ENCODE results near the gene CD1D. TPM values are rescaled to one million over a fixed set of nuclear protein-coding genes. Genes with fewer than 3 reads are reported as not detected.

Gene CD1D
- polyA plus RNA-seq, 1 of the 3 experiments (the other 2 are of a cell fraction), result not detected

GRCh38 chr1:158180741-158181576 lies at the start of gene CD1D (continued):
- TF ChIP-seq TAF1 (IDR thresholded peaks at IDR 0.05; ENCODE audit: borderline replicate concordance, low read depth, low read length), result no peak

- Histone ChIP-seq H3K4me3 (ENCODE audit: low read depth in 2 of 2, low read length in 1 of 2) (no peak overlapping the region), H3K9ac (no peak overlapping the region), H3K9me3 (no peaks in the 10 kb centered on the region), H2AFZ (ENCODE audit: low read depth) (no peak overlapping the region), H3K27me3 (ENCODE audit: insufficient read depth) (peaks cover 34% of the 10 kb centered on the region), H3F3A (replicated peaks; ENCODE audit: insufficient read depth) (no peaks in the 10 kb centered on the region), H3K4me1 (ENCODE audit: control insufficient read depth in 1 of 2, insufficient read depth in 2 of 2, low read depth in 1 of 2, low read length in 1 of 2) (no peaks in the 10 kb centered on the region), H3K36me3 (replicated peaks in 1 of 2; ENCODE audit: control insufficient read depth in 1 of 2, insufficient read depth in 2 of 2, low read length in 1 of 2) (no peaks in the 10 kb centered on the region), H4K20me1 (ENCODE audit: insufficient read depth) (no peaks in the 10 kb centered on the region), H3K9me2 (no peaks in the 10 kb centered on the region), H3K79me2 (ENCODE audit: insufficient read depth) (no peaks in the 10 kb centered on the region), H3K27ac (ENCODE audit: low read depth in 2 of 2, low read length in 1 of 2) (no peak overlapping the region), H3K4me2 (no peak overlapping the region)
- TF ChIP-seq MXI1 (IDR thresholded peaks at IDR 0.05; ENCODE audit: low read depth, low read length), result no peak
- TF ChIP-seq SIN3A (IDR thresholded peaks at IDR 0.05; ENCODE audit: borderline replicate concordance, low read depth, low read length), result no peak
- no peak for TF ChIP-seq GATA2 (CRISPR knock-in tag; IDR thresholded peaks at IDR 0.05)
- TF ChIP-seq NRF1 (IDR thresholded peaks at IDR 0.05; ENCODE audit: low read depth, low read length), result no peak
- TF ChIP-seq JUND (IDR thresholded peaks at IDR 0.05), result no peak
- TF ChIP-seq FOSL2 (IDR thresholded peaks at IDR 0.05; ENCODE audit: borderline replicate concordance, low read depth), result no peak
- TF ChIP-seq YY1 (IDR thresholded peaks at IDR 0.05; ENCODE audit: low read depth), result no peak
- TF ChIP-seq GABPA (IDR thresholded peaks at IDR 0.05; ENCODE audit: low read depth), result no peak
- no peak for TF ChIP-seq ZBTB33 (IDR thresholded peaks at IDR 0.05; ENCODE audit: borderline replicate concordance, low read depth)
- TF ChIP-seq, protein P1, sequence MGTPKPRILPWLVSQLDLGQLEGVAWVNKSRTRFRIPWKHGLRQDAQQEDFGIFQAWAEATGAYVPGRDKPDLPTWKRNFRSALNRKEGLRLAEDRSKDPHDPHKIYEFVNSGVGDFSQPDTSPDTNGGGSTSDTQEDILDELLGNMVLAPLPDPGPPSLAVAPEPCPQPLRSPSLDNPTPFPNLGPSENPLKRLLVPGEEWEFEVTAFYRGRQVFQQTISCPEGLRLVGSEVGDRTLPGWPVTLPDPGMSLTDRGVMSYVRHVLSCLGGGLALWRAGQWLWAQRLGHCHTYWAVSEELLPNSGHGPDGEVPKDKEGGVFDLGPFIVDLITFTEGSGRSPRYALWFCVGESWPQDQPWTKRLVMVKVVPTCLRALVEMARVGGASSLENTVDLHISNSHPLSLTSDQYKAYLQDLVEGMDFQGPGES (IDR thresholded peaks at IDR 0.05; ENCODE audit: low read depth, low read length), result no peak
- TF ChIP-seq FOXJ3 (CRISPR knock-in tag; IDR thresholded peaks at IDR 0.05), result no peak
- no peak for TF ChIP-seq EP300 (IDR thresholded peaks at IDR 0.05; ENCODE audit: borderline replicate concordance in 1 of 2, low read depth in 1 of 2, low read length in 1 of 2)
- TF ChIP-seq RCOR1 (IDR thresholded peaks at IDR 0.05; ENCODE audit: low read length), result no peak
- TF ChIP-seq, protein P2, sequence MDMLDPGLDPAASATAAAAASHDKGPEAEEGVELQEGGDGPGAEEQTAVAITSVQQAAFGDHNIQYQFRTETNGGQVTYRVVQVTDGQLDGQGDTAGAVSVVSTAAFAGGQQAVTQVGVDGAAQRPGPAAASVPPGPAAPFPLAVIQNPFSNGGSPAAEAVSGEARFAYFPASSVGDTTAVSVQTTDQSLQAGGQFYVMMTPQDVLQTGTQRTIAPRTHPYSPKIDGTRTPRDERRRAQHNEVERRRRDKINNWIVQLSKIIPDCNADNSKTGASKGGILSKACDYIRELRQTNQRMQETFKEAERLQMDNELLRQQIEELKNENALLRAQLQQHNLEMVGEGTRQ (IDR thresholded peaks at IDR 0.05; ENCODE audit: borderline replicate concordance, low read depth, low read length), result no peak
- TF ChIP-seq MEF2A (IDR thresholded peaks at IDR 0.05; ENCODE audit: borderline replicate concordance, low read depth), result no peak
- no peak for TF ChIP-seq ELF1 (IDR thresholded peaks at IDR 0.05)
- no peak for TF ChIP-seq MAX (IDR thresholded peaks at IDR 0.05; ENCODE audit: low read depth)
- TF ChIP-seq PBX3 (IDR thresholded peaks at IDR 0.05), result no peak
- TF ChIP-seq RFX5 (IDR thresholded peaks at IDR 0.05; ENCODE audit: low read length), result no peak
- no peak for TF ChIP-seq FOXM1 (IDR thresholded peaks at IDR 0.05; ENCODE audit: low read depth)
- 1% methylated on average over 3 of the region's 3 CpGs for WGBS (ENCODE audit: low lambda C conversion rate)
- POLR2A ChIA-PET, result no interaction called here
- CTCF ChIA-PET, result no interaction called here
- no peak for DNase-seq
Observed at GRCh38 chr1:158131217-158131616, 49.5 kb upstream of the CD1D start.

Measured in SK-N-SH (cell line).